Stimulated activated CD4-positive, alpha-beta T cell treated with anti-CD3 and anti-CD28 coated beads, Interleukin-4, amount 100 ng/mL, for 4 hours (primary cell): Measurements from ENCODE around the gene ZFR.
A peak's percentile ranks its signal among the peaks of the same experiment; 100 is the strongest.
"Not testable (repeated sequence)": the region's sequence is repeated elsewhere in the genome, so short reads cannot be mapped to it uniquely, and the experiment has no call there.

Source experiments
- DNase-seq, 2 experiments: peaks; one replicate each; pipeline ENCODE4 v3.0.0-alpha.2; 2020

ZFR gene

GRCh38 chr5:32319392-32319791 is 125.1 kb downstream of the ZFR start:
- DNase-seq = no peak

GRCh38 chr5:32317041-32317440 is 127.5 kb downstream of the ZFR start:
- DNase-seq = no peak

GRCh38 chr5:32315221-32316014 is 129.1 kb downstream of the ZFR start:
- DNase-seq = no peak

GRCh38 chr5:32314658-32315057 is 129.9 kb downstream of the ZFR start:
- no peak for DNase-seq

- not testable (repeated sequence) for DNase-seq
Measured at GRCh38 chr5:32314152-32314488, 130.4 kb downstream of the ZFR start.

- peak; percentile 100 for DNase-seq
Measured at GRCh38 chr5:32312595-32313332, 131.8 kb downstream of the ZFR start, which contains the start of gene MTMR12. MTMR12 (minus strand) TSS chr5:32312939; CDS start chr5:32312838, 101 bp downstream.

GRCh38 chr5:32312197-32312594 is 132.3 kb downstream of the ZFR start:
- DNase-seq = peak; percentile 19 to 46

- no peak for DNase-seq
Measured at GRCh38 chr5:32311404-32312196, 132.9 kb downstream of the ZFR start.

GRCh38 chr5:32309761-32310160 is 134.8 kb downstream of the ZFR start:
- DNase-seq = no peak

GRCh38 chr5:32308946-32309345 is 135.6 kb downstream of the ZFR start:
- no peak for DNase-seq

GRCh38 chr5:32307769-32308194 is 136.8 kb downstream of the ZFR start:
- DNase-seq = no peak

- no peak for DNase-seq
Measured at GRCh38 chr5:32304622-32305021, 139.9 kb downstream of the ZFR start.
